PC-9 (cell line): ENCODE data around the gene TREM2.

Experiments
- CTCF ChIP-seq: fragments of 200-600 bp; sonication (generic); conservative IDR thresholded peaks from 2 replicates; pipeline ENCODE4 v1.6.1; 2017; ENCODE audit warnings: mixed run types, antibody characterized with exemption, mild to moderate bottlenecking, moderate library complexity
- EZH2 ChIP-seq: fragments of 200-600 bp; sonication (generic); IDR thresholded peaks from 2 replicates; pipeline ENCODE4 v1.8.0; 2017; ENCODE audit warnings: antibody characterized with exemption, low read depth

GRCh38 chr6:41201764-41202173 lies 38.9 kb upstream of the TREM2 start:
- no peak for TF ChIP-seq CTCF
- TF ChIP-seq EZH2 = no peak
